D721Med (cell line): ENCODE data around the gene BCAR1.

ENCODE experiments used
- DNase-seq: peaks from one replicate; pipeline ENCODE4 v3.0.0; 2011; ENCODE audit warnings: low spot score; ENCODE audit not compliant: insufficient read length
- FAIRE-seq: peaks from 2 replicates; lab custom pipeline; 2011; peaks lifted over from hg19 to GRCh38; lab: Jason Lieb, UNC
- TF ChIP-seq, protein P1 (sequence below): IDR thresholded peaks from 2 replicates; pipeline ENCODE4 v1.5.1; 2012; ENCODE audit warnings: mild to moderate bottlenecking, control low read depth; ENCODE audit not compliant: insufficient read depth; ENCODE audit errors: missing control alignments

Gene BCAR1

DNA sequence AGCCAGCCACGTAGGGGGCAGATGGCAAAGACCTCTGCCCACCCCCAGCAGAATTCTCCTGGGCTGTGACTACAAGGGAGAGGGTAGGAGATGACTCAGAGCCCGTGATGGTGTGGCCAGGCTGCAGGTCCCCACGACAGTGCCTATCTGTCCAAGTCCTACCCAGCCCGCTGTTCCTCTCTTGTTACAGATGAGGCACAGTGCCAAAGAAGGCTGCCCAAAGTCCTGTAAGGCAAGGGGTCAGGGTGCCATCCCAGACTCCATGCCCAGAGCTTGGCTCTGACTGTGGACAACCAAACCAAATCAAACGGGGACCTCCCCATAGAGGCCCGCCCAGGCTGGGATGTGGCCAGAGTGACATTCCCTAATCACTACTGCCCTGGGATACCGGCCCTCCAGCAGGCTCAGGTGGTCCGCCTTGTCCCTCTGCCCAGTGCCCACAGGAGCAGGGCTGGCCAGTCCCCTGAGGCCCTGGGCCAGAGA lies 12.6 kb upstream of the BCAR1 start:
- FAIRE-seq (no peak), DNase-seq (no peak)
- TF ChIP-seq, protein P1, sequence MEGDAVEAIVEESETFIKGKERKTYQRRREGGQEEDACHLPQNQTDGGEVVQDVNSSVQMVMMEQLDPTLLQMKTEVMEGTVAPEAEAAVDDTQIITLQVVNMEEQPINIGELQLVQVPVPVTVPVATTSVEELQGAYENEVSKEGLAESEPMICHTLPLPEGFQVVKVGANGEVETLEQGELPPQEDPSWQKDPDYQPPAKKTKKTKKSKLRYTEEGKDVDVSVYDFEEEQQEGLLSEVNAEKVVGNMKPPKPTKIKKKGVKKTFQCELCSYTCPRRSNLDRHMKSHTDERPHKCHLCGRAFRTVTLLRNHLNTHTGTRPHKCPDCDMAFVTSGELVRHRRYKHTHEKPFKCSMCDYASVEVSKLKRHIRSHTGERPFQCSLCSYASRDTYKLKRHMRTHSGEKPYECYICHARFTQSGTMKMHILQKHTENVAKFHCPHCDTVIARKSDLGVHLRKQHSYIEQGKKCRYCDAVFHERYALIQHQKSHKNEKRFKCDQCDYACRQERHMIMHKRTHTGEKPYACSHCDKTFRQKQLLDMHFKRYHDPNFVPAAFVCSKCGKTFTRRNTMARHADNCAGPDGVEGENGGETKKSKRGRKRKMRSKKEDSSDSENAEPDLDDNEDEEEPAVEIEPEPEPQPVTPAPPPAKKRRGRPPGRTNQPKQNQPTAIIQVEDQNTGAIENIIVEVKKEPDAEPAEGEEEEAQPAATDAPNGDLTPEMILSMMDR = no peak

DNA sequence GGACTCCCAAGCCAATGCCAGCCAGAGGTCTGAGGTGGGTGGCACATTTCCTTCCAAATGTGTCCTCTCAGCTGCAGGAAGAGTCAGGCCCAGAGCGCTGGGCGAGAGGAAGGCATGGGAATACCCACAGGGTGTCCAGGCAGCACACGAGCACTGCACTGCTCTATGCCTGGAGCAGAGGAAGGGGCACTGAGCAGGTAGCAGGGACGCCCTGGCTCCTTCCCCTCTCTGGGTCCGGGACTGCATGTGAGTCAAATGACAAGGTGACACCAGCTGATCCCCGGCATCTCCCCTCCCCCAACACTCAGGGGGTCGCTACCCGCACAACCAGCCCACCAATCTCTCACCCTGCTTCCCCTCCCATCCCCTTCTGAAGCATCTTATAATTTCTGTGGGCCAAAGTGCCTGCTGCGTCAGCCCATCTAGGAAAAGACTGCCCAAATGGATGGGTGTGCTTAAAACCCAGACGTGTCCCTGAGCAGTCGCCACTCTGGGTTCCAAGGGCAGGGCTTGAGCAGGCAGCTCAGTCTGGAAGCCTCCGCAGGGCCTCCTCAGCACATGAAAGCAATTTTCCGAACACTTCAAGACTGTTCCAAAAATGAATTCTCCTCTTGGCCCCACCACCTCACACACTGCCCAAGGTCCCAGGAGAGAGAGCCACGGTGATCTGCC lies 12.0 kb upstream of the BCAR1 start:
- DNase-seq = no peak
- no peak for FAIRE-seq
- TF ChIP-seq, protein P1 = no peak

DNA sequence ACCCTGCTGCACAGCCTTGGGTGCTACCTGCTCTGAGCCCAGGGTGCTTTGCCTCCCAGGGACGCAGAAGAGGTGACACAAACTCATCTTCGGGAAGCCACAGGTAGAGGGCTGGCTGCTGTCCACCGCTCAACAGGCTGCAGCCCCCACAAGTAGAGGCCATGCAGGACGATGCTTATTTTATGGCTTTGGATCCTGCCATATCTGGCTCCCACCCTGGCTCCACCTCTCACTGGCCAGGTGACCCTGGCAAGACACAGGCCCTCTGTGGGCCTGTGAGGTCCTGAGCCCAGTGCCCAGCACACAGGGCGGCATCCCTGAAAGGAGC lies 11.3 kb upstream of the BCAR1 start:
- DNase-seq (no peak), FAIRE-seq (no peak)
- TF ChIP-seq, protein P1 = no peak

DNA sequence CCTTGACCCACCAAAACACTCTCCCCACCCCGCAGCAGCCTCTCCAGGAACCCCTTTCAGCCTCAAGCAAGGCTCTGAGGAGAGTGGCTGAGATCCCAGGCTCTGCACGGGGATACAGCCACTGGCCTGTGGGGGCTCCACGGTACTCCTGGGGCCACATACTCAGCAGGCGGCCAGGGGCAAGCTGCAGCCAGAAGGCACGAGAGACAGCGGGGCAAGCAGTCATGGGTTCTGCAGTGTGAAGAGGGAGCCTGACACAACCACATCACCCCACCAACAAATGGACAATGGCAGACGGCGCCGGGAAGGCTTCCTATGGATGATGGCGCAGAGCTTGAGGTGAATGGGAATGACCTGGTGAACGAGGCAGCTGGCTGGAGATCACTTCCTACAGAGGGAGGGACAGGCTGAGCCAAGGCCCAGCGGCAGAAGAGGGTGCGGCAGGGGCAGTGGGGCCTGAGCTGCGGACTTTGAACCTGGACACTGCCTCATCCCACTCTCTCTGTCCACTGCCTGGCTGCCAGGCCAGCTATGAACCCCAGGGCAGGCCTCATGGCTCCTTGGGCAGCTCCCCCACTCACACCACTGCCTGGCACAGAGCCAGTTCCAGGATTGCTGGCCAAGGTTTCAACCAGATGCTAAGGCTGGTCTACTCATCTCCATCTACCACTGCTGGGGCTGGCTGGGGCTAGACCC lies 10.8 kb upstream of the BCAR1 start:
- no peak for FAIRE-seq
- DNase-seq = no peak
- TF ChIP-seq, protein P1 = no peak

DNA sequence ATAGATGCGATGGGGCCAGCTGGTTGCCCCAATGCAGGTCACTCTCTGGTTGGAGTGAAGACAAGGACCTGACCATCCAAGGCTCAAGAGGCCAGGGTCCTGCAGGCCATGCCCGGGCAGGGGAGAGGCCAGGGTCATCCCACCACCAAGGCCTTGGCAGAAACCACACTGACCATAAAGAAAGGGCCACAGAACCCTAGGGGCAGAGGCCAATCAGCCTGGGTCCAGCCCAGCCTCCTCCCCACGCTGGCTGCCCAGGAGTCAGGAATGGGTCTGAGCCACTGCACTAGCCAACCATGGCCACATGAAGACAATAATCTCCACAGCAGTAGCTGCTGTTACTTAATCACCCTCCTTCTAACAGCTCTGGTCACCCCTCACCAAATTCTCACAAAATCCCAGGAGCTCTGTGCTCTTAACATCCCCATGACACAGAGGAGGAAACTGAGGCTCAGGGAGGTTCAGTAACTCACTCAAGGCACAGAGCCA lies 10.2 kb upstream of the BCAR1 start:
- DNase-seq = no peak
- no peak for FAIRE-seq
- TF ChIP-seq, protein P1 = no peak

DNA sequence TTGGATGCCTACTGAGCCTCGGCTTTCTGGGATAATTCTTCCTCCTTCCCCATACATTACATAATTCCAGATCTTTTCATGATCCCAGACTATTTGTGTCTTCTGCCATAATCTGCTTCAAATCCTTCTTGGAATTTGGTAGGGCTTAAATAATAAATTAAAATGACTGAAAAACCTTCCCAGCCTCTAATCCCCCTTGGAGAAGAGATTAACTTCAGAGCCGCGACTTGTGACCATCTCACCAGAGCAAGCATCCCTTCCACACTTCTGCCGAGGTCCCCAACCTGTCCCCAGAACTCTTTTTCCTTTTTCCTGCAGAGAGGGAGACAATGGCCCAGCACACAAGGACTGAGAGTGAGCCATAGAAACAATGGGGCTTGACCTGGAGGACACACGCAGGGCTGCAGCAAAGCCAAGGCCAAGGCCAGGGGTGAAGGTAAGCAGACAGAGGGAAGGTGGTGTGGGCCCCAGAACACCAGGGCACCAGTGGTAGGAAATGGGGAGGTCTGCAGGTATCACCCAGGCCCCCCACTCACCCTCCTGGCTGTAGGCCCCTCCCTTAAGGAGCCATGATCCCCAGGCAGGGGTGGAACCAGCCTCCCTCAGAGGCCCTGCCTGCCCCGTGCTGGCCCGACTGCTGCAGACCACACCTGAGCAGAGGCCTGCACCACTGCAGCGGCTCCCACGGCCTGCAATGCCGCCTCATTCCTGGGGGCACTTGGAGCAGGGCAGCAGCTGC lies 9.6 kb upstream of the BCAR1 start:
- peak; percentile 70 for DNase-seq
- FAIRE-seq = no peak
- TF ChIP-seq, protein P1 = no peak
